GM19240 (cell line): ENCODE measurements around the gene PSAPL1.

ENCODE experiments used
- DNase-seq: peaks from one replicate; pipeline ENCODE4 v3.0.0; 2011; ENCODE audit warnings: low spot score; ENCODE audit not compliant: insufficient read length

Gene PSAPL1

DNA sequence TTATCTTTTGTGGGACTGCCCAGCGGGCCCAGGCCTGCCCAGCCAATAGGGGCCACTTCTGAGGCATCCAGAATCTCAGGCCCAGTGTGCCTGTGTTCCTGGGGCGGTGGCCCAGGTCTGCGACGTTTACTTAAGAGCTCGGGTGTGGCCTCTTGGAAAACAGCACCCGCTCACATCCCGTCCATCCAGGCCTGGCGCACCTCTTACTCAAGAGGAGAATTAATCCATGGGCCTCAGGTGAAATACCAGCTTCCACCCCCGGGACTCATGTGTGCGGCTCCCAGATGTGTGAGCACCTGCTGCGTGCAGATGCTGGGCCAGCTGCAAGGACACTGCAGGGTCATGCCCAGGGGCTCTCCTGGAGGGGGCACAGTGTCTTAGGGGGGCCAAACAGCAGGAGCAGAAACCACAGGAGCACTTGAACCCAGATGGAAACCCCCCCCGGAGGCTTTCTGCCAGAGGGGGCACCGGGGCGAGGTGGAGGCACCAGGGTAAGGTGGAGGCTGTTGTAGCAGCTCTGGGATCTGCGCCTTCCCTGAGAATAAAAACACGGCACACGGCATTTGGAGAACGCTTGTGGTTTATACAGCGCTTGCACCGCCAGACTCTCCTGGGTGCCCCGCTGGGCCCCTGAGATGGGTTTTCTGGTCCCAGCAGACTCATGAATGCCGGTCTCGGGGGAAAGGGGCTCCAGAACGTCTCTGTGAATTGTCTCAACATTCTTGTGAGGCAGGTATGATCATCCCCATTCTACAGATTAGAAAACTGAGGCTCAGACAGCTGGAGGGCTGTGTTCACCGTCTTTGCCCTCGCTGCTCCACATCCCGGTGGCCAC lies 2.8 kb downstream of the PSAPL1 start:
- no peak for DNase-seq

DNA sequence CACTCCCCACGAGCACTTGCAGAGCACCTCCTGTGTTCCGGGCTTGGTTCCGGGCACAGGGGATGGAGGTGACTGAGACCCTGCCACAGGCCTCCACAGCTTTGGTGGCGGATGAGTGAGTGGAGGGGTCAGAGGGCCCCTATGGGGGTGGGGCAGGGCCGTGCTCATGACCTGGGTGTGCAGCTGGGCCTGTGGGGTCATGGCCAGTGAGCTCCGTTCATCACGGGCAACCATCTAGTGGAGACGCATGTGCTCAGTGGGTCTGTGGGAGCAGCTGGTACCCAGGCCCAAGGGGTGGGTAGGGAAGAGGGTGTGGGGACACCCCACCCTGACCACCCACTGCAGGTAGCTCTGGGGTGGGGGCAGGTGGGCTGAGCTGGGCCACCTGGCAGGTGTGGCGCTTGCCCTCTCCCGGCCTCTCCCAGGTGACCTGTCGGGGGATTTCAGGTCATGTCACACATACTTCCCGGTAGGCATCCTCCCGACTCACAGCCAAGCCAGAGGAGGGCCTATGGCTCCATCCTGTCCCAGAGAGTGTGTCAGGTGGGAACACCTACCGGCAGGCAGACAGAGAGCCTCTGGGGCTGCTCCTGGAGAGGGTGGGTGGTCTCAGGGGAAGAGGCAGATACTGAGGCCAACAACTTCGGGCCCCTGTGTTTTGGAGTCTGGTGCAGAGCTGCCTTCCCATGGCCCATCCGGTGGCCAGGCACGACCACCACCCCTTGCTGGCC lies 3.6 kb downstream of the PSAPL1 start:
- DNase-seq: no peak

DNA sequence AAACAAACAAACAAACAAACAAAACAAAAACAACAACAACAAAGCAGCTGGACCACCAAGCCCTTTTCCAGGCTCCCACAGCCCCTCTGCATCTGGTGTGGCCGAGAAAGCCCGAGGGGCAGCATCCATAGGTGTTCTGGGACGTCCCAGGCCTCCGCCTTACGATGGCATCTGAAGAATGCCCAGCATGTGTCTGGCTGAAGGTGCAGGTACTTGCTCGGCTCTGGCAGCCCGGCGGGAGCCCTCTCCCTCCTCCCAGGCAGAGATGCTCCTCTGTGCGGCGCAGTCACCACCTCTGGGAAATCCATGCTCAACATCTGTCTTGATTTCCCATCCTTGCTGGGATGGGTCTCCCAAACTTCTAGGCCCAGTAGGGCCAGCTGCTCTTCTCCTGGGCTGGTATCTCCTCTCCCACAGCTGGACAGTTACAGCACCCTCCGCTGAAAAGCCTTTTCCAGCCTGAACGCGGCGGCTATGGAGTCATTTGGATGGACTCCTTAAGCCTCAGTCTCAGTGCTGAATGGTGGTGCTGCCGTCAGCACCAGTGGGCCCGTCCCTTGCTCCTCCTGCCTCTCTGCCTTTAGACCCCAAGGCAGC lies 4.3 kb downstream of the PSAPL1 start:
- no peak for DNase-seq

DNA sequence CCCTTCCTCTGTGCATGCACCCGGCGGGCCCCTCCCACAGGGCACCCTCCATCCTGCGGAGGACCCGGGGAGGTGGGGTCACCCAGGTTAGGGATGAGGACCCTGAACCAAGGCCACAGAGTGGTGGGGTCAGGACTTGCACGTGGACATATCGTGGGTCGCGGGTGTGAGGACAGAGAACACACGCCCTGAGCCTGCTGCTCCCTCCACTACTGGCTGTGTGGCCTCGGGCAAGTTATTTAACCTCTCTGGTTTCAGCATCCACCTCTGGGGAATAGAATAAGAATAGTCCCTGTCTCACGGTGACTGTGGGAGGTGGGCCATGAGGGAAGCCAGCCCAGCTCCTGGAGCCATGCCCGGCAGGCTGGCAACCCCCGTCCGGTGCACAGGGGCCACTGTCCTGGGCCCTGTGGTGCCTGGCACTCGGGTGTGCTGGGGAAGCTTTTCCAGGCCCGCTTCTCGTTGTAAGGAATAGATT lies 5.1 kb downstream of the PSAPL1 start:
- no peak for DNase-seq

DNA sequence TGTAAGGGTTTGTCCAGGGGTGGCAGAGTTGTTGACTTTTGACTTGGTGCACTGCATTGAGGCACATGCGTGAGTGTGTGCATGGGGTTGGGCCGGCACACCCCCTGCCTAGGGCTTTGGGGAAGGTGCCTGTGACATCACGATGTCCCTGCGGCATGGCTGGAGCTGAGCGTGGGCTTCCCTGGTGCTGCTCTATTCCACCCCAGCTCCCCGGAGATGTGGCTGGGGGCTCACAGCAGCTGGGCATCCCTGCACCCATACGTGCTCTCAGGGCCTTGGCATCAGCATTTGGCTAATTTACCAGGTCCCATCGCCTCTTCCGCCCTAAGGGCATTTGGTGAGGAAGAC lies 5.7 kb downstream of the PSAPL1 start:
- no peak for DNase-seq

DNA sequence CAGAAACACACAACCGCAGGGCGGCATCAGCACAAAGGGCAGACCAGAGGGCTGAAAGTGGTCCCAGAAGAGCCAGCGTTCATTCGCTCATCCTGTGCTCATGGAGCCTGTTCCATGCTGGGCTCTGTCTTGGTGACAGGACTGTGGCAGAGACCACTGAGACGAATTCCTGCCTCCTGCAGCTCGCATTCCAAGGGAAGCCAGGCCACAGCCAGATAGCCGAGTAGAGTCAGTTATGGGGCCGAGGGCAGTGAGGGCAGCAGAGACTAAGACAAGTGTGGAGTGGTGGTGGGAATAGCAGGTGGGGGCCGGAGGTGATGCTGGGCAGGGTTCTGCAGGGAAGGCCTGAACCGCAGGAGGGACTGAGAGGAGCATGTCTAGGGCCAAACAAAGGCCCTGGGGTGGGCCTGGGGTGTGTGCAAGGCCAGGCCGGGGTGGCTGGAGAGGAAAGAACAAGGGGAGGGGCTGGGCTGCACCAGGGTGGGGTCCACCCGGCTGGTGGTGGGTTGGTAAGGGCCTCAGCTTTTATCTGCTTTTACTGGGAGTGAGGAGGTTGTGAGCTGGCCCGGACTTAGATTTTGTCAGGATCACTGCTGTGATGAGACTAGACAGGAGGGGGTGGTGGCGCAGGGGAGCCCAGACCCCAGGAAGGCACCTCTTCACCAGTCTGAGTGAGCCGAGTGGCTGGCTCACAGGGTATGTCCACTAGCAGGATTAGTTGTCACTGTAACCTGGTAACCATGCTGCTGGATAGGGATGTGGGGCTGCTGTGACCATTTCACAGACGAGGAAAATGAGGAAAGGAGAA lies 6.3 kb downstream of the PSAPL1 start:
- no peak for DNase-seq

DNA sequence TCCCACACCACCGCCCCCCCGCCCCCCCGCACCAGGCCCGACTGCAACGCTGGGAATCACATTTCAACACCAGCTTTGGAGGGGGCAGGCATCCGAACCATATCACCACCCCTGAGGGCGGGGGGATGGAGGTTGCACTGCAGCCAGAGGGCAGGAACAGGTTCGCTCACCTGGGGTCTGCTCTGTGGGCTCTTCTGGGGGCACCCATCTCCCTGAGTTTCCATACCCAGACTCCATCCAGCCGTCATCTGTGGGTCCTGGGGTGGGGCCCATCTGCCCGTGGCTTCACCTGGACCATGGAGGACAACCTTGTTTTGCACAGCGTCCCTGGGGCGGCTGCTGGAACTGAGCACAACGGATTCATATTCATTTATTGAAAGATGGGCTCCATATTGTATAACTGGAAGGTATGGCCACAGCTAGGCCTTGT lies 6.9 kb downstream of the PSAPL1 start:
- DNase-seq: no peak

DNA sequence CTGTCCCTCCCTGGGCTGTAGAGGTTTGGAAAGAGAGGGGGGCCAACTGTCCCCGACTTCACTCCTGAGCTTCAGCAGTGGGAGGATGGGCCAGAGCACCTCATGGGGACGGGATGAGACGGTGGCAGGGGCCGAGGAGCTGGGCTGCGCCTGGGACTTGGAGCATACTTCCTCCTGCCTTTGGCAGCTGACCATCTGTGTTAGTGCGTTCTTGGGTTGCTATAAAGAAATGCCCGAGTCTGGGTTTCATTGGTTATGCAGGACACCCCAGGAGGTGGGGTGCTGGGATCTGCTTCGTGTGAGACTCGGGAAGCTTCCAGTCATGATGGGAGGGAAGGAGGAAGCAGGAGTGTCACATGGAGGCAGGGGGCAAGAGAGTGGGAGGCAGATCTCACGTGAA lies 7.4 kb downstream of the PSAPL1 start:
- DNase-seq: no peak

DNA sequence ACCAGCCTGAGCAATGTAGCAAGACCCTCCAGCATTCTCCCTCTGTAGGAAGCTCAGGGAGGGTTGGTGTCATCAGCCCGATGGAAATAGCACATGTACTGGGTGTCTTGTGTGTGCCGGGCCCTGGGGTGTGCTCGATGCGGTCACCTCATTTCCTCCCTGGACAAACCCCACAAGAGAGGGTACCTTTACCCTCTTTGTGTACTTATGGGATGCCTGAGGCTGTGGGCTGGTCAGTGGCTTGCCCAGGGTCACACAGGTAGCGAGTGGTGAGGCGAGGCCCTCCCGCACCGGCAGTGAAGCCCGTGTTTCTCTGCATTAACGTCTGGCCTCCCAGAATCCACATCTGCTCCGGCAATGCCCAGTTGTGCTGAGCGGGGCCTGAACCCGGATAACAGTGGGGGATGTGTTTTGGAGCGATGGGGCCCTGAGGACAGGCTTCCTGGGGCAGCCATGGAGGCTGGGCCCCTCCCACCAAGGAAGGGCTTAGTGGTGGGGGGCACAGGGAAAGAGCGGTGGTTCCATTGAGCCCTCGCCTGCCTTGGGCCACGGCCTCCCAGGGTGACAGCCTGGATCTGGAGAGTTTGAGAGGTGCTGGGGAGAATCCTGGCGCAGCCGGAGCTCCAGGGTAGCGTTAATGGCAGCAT lies 8.1 kb downstream of the PSAPL1 start:
- no peak for DNase-seq

DNA sequence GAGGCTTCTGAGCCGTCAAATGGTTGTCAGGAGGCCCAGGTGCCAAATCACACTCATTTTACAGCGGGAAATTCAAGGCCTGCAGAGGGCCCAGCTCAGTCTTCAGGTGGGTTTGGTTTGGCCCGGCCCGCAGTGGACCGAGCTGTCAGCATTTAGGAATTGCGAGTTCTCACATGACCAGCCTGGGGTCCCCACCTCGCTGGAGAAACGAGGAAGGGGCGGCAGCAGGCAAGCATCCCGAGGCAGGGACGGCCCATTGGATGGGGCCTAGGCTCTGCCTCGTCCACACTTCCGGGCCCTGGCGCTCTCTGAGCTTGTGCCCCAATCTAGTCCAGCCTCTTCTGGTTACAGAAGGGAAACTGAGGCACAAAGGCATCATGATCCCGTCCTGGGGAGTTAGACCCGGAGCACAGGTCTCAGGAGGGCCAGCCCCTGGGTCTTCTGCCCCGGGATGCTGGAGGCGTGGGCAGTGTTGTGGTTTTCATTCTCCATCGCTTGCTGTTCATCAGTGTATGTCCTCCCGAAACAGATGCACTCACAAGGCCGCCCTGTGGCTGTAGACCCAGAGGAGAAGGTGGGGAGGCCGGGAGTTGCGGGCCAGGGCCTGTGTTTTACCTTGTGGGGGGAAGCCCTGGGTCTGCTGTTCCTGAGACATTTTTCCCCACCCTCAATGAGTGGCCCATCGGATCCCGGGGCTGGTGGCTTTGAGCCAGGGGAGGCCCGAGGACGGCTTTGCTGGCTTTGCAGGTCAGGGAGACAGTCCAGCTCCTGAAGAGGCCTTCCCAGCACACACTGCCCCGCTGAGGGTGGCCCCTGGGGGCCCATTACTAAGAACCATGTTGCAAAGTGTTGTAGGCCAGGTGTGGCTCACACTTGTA lies 8.9 kb downstream of the PSAPL1 start:
- no peak for DNase-seq

DNA sequence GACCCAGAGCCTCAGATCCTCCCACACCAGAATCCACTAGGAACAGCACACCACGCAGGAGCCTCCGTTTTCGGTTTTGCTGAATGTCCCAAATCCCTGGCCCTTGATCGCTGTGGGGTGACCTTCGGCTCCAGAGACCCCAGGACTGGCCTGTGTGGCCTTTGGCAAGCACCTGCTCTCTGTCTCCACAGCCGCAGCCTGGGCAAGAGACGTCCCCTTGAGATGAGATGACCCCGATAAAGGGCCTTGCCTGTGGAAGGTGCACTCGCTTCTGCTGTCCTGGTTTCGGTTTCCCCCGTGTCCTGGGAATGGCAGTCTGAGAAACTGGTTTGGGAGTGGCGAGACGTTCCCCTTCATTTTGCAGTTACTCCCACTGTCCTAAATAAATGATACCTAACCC lies 9.6 kb downstream of the PSAPL1 start:
- DNase-seq: no peak

DNA sequence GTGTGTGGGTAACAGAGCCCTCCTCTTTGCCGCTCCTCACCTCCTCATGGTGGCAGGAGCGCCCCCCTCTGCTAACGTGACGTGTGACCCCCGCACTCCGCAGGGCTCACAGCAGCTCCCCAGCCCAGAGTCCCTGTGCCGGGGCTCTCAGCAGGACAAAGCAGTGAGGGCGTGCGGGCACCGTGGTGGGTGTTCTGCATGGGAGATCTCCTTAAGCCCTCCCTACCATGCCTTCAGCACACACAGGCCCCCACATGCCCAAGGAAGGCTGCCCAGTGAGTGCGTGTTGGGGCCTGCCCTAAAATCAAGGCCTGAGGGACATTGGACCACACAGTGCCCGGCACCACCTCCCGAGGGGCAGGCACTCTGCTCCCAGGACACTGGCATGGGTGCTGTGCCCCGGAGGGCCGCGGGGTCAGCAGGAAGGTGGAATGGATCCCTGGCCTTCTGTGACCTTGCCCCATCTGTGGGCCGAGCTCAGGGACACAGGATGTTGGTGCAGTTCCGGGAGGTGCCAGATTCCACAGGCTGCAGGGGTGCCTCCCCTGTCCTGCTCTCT lies 10.1 kb downstream of the PSAPL1 start:
- no peak for DNase-seq

DNA sequence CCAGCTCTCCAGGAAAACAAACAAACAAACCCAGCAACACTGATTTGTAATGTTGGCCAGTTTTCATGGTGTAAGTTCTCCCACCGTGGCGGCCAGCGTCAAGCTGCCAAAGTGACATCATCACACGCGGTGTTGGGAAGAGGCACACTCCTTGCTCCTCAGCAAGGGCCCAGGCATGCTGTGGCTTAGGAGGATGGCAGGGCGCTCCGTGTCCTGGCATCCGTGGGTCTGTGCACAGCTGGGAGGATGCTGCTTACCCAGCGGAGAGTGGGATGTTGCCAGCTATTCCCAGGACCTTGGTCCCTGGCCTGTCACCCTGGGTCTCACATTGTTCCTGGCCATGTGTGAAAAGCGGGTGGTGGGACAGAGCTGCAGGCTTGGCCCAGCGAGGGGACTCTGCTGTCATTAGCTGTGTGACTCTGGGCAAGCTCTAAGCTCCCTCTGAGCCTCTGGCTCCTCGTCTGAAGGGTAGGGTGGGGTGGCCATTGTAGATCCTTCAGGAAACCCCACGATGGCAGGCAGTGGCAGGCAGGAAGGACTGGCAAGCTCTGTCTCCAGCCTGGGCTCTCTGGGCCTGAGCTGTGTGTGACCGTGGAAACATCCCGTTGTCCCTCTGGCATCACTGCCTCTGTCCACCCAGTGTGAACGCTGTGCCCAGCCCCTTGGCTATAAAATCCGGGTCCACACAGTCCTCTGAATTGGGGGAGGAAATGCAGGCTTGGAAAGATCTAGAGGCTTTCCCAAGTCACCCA lies 10.8 kb downstream of the PSAPL1 start:
- no peak for DNase-seq

DNA sequence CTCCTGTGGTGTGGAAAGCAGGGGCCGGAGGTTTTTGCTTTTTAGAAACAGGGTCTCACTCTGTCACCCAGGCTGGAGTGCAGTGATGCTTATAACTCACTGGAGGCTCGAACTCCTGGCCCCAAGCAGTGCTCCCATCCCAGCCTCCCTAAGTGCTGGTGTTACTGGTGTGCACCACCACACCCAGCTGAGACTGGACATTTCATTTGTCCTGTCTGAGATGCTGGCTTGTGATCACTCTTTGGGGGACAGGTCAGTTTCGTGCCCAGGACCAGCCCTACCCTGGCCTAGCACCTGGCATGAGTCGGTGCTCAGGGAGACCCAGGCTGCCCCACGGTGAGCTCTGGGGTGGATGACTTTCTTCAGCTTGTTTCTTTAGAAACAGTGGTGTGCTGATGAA lies 11.3 kb downstream of the PSAPL1 start:
- DNase-seq: no peak

DNA sequence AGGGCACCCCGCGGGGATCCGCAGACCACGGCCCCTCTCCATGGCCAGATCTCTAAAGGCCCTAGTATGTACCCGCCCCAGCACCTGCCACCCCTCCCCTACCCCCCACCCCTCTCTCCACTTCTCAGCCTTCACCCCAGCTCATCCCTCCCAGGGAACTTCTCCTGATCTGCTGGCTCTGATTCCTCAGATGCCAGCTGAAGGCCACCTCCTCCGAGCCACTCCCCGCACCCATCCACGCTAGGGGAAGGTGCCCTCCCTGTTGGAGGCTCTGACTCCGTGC lies 11.9 kb downstream of the PSAPL1 start:
- DNase-seq: no peak

DNA sequence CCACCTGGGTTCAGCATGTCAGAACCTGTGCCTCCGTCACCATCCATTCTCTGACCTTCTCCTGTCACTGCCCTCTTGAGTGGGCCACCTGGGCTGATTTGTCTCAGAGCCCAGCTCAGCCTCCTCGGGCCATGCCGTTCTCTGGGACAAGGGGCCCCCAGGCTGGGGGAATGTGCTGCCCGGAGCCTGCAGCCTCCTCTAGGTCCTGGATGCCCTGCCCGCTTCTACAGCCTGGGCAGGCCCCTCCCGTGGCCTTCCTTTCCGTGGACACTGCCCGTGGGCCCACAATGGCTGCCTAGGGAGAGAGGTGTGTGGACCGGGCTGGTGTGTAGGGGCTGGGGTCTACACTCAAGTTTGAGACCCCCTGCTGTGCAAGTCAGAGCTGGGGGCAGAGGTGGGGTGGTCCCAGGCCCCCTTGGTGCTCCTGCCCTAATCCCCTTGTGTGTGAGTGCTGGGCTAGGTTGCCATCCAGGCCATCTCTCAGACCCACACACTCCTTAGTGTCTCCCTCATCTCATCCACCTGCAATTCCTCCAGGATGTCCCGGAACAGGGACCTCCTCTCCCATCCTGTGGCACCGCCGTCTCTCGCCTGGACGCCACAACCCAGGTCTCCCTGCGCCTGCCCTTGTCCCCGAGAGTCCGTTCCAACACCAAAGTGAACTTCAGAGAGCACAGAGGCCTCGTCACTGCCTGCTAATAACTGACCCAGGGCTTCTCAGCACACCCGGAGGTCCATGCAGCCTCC lies 12.4 kb downstream of the PSAPL1 start:
- no peak for DNase-seq

DNA sequence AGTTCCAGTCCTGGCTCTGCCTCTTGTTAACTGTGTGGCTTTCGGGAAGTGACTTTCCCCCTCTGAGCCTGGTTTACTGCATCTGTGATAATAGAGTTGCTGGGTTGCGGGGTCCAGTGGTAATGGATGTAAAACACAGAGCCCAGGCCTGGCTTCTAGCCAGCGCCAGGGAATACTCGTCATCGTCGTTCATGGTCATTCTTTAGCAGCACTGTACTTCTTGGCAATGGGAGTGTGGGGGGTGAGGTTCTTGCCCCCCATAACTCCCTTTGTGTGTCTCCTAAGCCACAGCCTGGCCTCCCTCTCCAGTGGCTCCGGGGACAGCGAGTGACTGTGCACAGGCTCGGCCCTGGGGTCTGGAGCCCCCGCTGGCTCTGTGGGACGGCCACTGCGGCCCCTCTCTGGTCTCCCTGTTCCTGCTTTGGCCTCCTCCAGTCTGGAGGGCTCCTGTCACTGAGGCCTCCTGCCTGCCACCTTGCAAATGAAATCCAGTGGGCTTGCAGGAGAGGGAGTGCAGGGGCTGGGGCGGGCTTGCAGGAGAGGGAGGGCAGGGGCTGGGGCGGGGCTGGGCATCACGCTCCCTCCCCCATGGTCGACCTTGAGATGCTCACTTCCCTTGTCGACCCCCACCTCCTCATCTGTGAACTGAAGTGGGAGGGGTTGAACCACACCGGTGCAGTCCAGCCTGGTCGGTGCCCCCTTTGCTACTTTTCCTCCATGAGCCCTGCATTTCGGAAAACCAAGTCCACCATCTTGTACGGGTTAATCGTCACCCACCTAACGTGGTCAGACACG lies 13.2 kb downstream of the PSAPL1 start:
- DNase-seq: no peak

DNA sequence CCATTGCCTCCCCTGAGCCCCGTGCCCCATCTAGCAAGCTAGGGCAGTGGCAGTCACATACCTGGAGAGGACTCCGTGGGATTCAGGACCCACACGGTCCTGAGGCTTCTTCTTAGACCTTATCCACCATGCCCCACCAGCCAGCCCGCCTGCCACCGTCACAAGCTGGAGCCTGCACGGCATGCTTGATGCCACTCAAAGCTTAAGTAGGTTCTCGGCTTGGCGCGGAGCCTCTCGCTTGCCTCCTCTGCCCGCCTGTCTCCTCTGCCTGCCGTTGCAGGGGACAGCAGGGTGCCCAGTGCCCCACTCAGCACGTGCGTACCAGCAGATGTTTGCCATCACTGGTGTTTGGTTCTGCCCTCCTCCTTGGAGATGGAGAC lies 14.1 kb downstream of the PSAPL1 start:
- DNase-seq: no peak
